Mesothelial cell of epicardium (in vitro differentiated cells): Measurements from ENCODE around the gene CAMK2B. TPM values are rescaled to one million over a fixed set of nuclear protein-coding genes. Genes with fewer than 3 reads are reported as not detected.
A peak's percentile ranks its signal among the peaks of the same experiment; 100 is the strongest.

Experiments
- DNase-seq, 2 experiments: peaks; one replicate each; pipeline ENCODE4 v3.0.0; 2021; ENCODE audit warnings: low spot score in 2 of 2; ENCODE audit not compliant: unreplicated experiment in 2 of 2
- H3K27ac Mint-ChIP-seq: 2 replicates; pipeline ENCODE4 v1.8.0; 2021; ENCODE audit warnings: mixed read lengths
- H3K27me3 Mint-ChIP-seq: 2 replicates; pipeline ENCODE4 v1.8.0; 2021; ENCODE audit warnings: low read depth, mixed read lengths
- H3K36me3 Mint-ChIP-seq: 2 replicates; pipeline ENCODE4 v1.8.0; 2021; ENCODE audit warnings: mixed read lengths
- H3K4me1 Mint-ChIP-seq: 2 replicates; pipeline ENCODE4 v1.8.0; 2021; ENCODE audit warnings: mixed read lengths
- H3K4me3 Mint-ChIP-seq: 2 replicates; pipeline ENCODE4 v1.8.0; 2021; ENCODE audit warnings: mild to moderate bottlenecking, moderate library complexity, mixed read lengths
- H3K9me3 Mint-ChIP-seq: 2 replicates; pipeline ENCODE4 v1.8.0; 2021; ENCODE audit warnings: mixed read lengths
- CTCF ChIP-seq: fragments of 200-600 bp; sonication (generic); IDR thresholded peaks from one replicate; pipeline ENCODE4 v1.5.0; 2021; ENCODE audit warnings: antibody characterized with exemption; ENCODE audit not compliant: unreplicated experiment
- total RNA-seq: library from RNA; stranded (reverse); gene quantifications from 3 replicates; pipeline ENCODE4 v1.2.1, GENCODE V29; 2021

Gene CAMK2B
- total RNA-seq, 1 donor from 2014 or later: 1.8 TPM

GRCh38 chr7:44330331-44330730 is 4.9 kb upstream of the CAMK2B start:
- H3K27me3 Mint-ChIP-seq: peaks cover 49% of the 10 kb centered on the region
- no peak overlapping the region for H3K27ac Mint-ChIP-seq
- TF ChIP-seq CTCF: no peak

GRCh38 chr7:44329888-44330287 is 4.5 kb upstream of the CAMK2B start:
- Mint-ChIP-seq H3K4me1 (peaks cover 21% of the 10 kb centered on the region), H3K36me3 (no peaks in the 10 kb centered on the region), H3K27ac (no peak overlapping the region), H3K4me3 (no peak overlapping the region), H3K27me3 (peaks cover 49% of the 10 kb centered on the region), H3K9me3 (no peaks in the 10 kb centered on the region)
- no peak for DNase-seq
- TF ChIP-seq CTCF: no peak

More at GRCh38 chr7:44330331-44330730, 4.9 kb upstream of the CAMK2B start:
- Mint-ChIP-seq H3K9me3 (no peaks in the 10 kb centered on the region), H3K4me3 (no peak overlapping the region), H3K4me1 (peaks cover 21% of the 10 kb centered on the region), H3K36me3 (no peaks in the 10 kb centered on the region)
- DNase-seq: no peak

- no peak overlapping the region for H3K4me3 Mint-ChIP-seq
- H3K27ac Mint-ChIP-seq: no peak overlapping the region
- H3K4me1 Mint-ChIP-seq: peaks cover 22% of the 10 kb centered on the region
- peaks cover 55% of the 10 kb centered on the region for H3K27me3 Mint-ChIP-seq
- no peaks in the 10 kb centered on the region for H3K9me3 Mint-ChIP-seq
- no peak for TF ChIP-seq CTCF
- DNase-seq: no peak
- H3K36me3 Mint-ChIP-seq: no peaks in the 10 kb centered on the region
Observed at GRCh38 chr7:44329081-44329480, 3.7 kb upstream of the CAMK2B start.

- peaks cover 66% of the 10 kb centered on the region for H3K27me3 Mint-ChIP-seq
- no peak for TF ChIP-seq CTCF
Observed at GRCh38 chr7:44327981-44328380, 2.6 kb upstream of the CAMK2B start.

GRCh38 chr7:44326261-44327125 is 1.1 kb upstream of the CAMK2B start:
- Mint-ChIP-seq H3K4me3 (peak overlapping the region; percentile 79), H3K27ac (no peak overlapping the region)

More at GRCh38 chr7:44327981-44328380, 2.6 kb upstream of the CAMK2B start:
- Mint-ChIP-seq H3K27ac (no peak overlapping the region), H3K9me3 (no peaks in the 10 kb centered on the region), H3K4me3 (no peak overlapping the region), H3K36me3 (no peaks in the 10 kb centered on the region), H3K4me1 (peaks cover 14% of the 10 kb centered on the region)
- no peak for DNase-seq

More at GRCh38 chr7:44326261-44327125, 1.1 kb upstream of the CAMK2B start:
- no peak for DNase-seq
- TF ChIP-seq CTCF: no peak
- no peaks in the 10 kb centered on the region for H3K36me3 Mint-ChIP-seq
- H3K9me3 Mint-ChIP-seq: no peaks in the 10 kb centered on the region
- peaks cover 9% of the 10 kb centered on the region for H3K4me1 Mint-ChIP-seq
- H3K27me3 Mint-ChIP-seq: peaks cover 76% of the 10 kb centered on the region
